ENCODE results near the gene MYO18A.
A peak's percentile ranks its signal among the peaks of the same experiment; 100 is the strongest.
"Not testable (repeated sequence)": the region's sequence is repeated elsewhere in the genome, so short reads cannot be mapped to it uniquely, and the experiment has no call there.

The MYO18A gene

GRCh38 chr17:29147682-29148081 is 32.5 kb downstream of the MYO18A start:
- DNase-seq (ENCODE audit: low read depth in 3 of 3) = no peak

- DNase-seq (ENCODE audit: low read depth in 3 of 3) = not testable (repeated sequence)
Observed at GRCh38 chr17:29147228-29147627, 33.0 kb downstream of the MYO18A start.

DNA sequence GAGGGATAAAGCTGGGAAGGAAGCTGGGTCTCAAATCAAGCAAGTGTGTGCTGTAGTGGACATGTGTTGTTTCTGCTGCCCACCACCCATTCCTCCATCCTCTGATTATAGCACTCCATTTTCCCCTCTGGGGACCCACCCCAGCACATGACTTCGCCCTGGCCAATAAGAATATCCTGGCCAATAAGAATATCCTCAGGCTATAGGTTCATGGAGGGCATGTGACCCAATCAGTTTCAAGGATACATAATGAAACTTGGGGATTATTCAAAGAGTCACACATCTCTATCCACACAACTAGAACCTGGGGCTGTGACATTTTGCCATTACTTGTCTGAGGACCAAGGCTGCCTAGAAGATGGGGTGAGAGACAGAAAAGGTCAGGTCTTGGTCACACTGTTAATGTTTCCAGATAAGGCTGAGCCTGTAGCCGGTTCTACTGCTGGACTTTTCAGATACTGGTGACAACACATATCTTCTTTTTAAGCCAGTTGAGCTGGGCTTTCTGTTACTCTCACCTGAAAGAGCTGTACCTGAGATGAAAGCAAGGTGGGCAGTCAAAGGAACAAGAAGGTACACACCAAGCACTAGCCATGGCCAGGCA is 33.7 kb downstream of the MYO18A start:
- no peak for DNase-seq (ENCODE audit: low read depth in 3 of 3)

DNA sequence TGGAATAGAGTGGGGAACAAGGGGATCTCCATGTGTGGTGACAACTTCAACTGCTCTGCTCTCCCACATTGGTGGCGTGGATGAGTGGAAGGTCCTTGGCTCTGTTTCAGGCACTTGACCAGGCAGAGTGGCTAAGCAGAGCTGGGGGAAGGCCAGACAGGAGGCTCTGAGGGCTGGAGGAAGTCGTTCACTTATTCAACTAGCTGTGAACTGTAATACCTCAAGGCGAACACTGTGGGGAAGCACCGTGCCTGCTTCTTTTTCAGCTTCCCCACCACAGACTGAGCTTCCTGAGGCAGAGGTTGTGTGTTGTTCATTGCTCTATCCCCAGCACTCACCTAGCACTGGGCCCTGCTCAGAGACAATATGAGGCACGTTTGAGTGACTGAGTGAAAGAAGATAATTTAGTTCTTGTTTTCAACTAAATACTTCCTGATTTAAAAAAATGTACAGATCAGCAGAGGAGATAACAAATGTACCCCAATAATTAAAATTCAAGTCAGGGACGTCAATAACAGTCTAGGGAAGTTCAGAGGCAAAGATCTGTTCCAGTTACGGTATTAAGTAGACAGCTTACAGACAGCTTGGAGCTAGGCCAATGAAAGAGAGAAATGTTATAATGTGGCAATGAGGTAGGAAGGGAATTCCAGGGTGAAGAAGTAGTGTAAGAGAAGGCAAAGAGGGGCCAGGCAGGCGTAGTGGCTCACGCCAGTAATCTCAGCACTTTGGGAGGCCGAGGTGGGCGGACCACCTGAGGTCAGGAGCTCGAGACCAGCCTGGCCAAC is 34.7 kb downstream of the MYO18A start:
- DNase-seq (ENCODE audit: low read depth in 3 of 3) = peak in 2 of 3 experiments; percentile 46 to 53

- DNase-seq (ENCODE audit: low read depth in 3 of 3) = no peak
Observed at GRCh38 chr17:29143894-29144293, 36.3 kb downstream of the MYO18A start.

DNA sequence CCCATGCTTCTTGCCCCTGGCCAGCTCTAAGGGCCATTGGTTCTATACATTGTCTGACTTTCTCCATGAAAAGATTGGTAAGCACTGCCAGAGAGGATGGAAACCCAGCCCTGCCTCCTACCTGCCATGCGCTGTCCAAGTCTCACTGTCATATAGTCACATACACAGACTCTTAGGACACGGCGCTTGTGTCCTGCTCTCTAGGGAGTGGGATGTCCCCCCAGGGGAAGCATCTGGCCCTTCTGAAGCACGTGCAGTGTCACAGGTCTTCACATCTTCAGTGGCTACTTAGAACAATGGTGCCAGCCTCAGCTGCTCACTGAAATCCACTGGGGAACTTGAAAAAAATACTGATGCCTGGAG is 38.7 kb downstream of the MYO18A start:
- DNase-seq (ENCODE audit: low read depth in 3 of 3) = no peak

DNA sequence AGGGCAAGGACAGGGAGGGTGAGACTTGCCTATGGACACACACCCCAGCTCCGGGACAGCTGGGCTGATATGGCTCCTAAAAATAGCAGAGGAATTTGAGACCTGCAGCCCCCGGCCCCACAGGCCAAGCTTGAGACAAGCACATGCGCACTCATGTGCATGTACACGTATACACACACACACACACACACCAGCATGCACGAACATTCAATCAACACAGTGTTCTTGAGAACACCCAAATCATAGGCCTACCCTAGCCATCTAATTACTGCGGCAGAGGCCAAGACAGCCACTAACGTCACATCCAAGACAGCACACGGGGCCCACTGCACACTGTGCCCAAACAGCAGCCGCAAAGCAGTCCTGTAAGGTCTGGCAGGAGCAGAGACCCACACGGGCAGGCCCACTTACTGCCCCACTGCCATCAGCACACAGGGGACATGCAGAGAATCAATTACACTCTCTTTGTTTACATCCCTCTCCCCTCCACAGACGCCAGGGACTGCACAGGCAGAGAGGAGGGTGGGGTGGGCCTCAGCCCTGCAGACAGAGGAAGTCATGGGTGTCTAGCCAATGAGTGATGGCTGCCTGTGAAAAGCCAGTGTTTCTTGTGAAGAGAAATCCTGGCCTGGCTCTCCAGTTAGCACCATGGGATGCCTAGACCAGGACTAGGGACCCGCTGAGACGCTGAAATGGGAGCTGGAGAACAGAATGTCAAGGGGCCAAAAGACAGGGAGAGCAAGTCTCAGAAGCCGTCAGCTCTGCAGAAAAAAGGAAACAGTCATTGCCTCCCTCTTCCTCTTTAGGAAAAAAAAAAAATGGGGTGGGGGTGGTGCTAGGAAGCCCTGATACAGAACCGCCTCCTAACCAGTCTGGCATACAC is 39.3 kb downstream of the MYO18A start:
- DNase-seq (ENCODE audit: low read depth in 3 of 3) = no peak

- DNase-seq (ENCODE audit: low read depth in 3 of 3) = peak; percentile 59 to 68 (median 60)
Observed at GRCh38 chr17:29140051-29140621, 40.1 kb downstream of the MYO18A start.

- no peak for DNase-seq (ENCODE audit: low read depth in 3 of 3)
Observed at GRCh38 chr17:29138971-29139691, 41.1 kb downstream of the MYO18A start.

- no peak for DNase-seq (ENCODE audit: low read depth in 3 of 3)
Observed at GRCh38 chr17:29138184-29138955, 41.8 kb downstream of the MYO18A start.

DNA sequence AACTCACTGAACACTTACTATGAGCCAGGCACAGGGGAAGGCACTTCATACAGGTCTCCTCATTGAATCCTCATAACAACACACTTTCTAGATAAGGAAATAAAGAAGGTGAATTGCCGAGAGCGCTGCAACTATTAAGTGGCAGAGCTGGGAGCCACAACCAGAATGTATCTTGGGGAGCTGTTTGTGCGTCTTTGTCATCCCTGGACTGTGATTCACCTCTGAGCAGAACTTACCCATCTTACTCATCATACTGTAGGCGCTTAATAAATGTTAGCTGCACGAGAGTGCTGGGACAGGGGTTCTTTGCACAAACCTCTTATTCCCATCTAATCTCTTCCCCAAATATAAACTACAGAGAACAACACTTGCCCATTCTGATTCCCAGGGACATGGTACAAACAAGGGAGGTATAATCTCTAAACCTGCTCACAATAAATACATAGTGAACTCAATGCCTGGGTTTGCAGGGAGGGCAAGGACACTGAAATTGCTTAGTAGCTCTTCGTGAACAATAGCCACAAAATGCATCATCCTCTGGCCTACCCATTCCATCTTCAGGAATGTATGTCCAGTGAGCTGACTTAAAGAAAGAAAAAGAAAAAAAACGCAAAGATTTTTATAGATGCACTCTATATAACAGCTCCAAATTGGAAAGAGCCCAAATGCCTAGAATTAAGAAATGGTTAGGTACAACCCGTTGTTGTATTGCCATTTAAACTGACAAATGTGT is 43.0 kb downstream of the MYO18A start:
- no peak for DNase-seq (ENCODE audit: low read depth in 3 of 3)

- DNase-seq (ENCODE audit: low read depth in 3 of 3) = no peak
Observed at GRCh38 chr17:29135464-29135863, 44.7 kb downstream of the MYO18A start.

- no peak for DNase-seq (ENCODE audit: low read depth in 3 of 3)
Observed at GRCh38 chr17:29133121-29133713, 47.0 kb downstream of the MYO18A start.

GRCh38 chr17:29131814-29132682 is 48.1 kb downstream of the MYO18A start:
- no peak for DNase-seq (ENCODE audit: low read depth in 3 of 3)

DNA sequence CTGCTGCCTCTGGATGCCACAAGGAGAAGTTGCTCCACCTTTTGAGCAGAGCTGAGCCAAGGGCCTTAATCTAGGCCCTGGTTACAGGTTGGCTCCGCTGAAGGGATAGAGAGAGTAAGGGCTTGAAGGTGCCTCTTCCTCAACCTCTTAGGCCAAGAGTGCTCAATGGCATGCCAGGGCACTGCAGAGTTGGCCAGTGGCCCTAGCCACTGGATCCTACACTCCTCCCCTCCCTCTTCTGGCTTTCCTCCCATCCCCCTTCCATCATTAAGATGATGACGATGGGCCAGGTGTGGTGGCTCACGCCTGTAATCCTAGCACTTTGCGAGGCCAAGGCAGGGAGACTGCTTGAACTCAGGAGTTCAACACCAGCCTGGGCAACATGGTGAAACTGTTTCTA is 50.5 kb downstream of the MYO18A start:
- no peak for DNase-seq (ENCODE audit: low read depth in 3 of 3)

- DNase-seq (ENCODE audit: low read depth in 3 of 3) = no peak
Observed at GRCh38 chr17:29127840-29128239, 52.4 kb downstream of the MYO18A start.

- DNase-seq (ENCODE audit: low read depth in 3 of 3) = no peak
Observed at GRCh38 chr17:29126268-29126930, 53.8 kb downstream of the MYO18A start.

- DNase-seq (ENCODE audit: low read depth in 3 of 3) = no peak
Observed at GRCh38 chr17:29125651-29126050, 54.5 kb downstream of the MYO18A start.

Data from stimulated activated CD4-positive, alpha-beta T cell treated with anti-CD3 and anti-CD28 coated beads, TNF-alpha, amount 100 ng/mL, for 4 hours (primary cell).